Neural progenitor cell (in vitro differentiated cells): ENCODE data around the gene HIGD1C. TPM values are rescaled to one million over a fixed set of nuclear protein-coding genes. Genes with fewer than 3 reads are reported as not detected.

ENCODE experiments used
- DNase-seq: peaks from one replicate; pipeline ENCODE4 v3.0.0-alpha.2; 2016; ENCODE audit warnings: low spot score
- H2AFZ ChIP-seq: fragments of 200-600 bp; sonication (generic); replicated peaks from 2 replicates; pipeline ENCODE4 v1.6.1; 2016; ENCODE audit warnings: antibody characterized with exemption
- H3F3A ChIP-seq: fragments of 200-600 bp; sonication (generic); 2 replicates; pipeline ENCODE4 v1.6.1; 2016; ENCODE audit warnings: antibody characterized with exemption, low read depth
- H3K27ac ChIP-seq: fragments of 200-600 bp; sonication (generic); 2 replicates; pipeline ENCODE4 v1.5.1; 2016; ENCODE audit warnings: mild to moderate bottlenecking
- H3K27me3 ChIP-seq: fragments of 200-600 bp; sonication (generic); 2 replicates; pipeline ENCODE4 v1.6.1; 2016; ENCODE audit warnings: mild to moderate bottlenecking, moderate library complexity
- H3K36me3 ChIP-seq: fragments of 200-600 bp; sonication (generic); 2 replicates; pipeline ENCODE4 v1.5.1; 2016
- H3K4me1 ChIP-seq: fragments of 200-600 bp; sonication (generic); 2 replicates; pipeline ENCODE4 v1.6.1; 2016; ENCODE audit warnings: mixed run types
- H3K4me2 ChIP-seq: fragments of 200-600 bp; sonication (generic); 2 replicates; pipeline ENCODE4 v1.6.1; 2016
- H3K4me3 ChIP-seq: fragments of 200-600 bp; sonication (generic); 2 replicates; pipeline ENCODE4 v1.5.1; 2016
- H3K79me2 ChIP-seq: fragments of 200-600 bp; sonication (generic); 2 replicates; pipeline ENCODE4 v1.6.1; 2016; ENCODE audit warnings: low read depth
- H3K9ac ChIP-seq: fragments of 200-600 bp; sonication (generic); 2 replicates; pipeline ENCODE4 v1.6.1; 2016
- H3K9me3 ChIP-seq: fragments of 200-600 bp; sonication (generic); 2 replicates; pipeline ENCODE4 v1.5.1; 2016; ENCODE audit warnings: low read depth
- H4K20me1 ChIP-seq: fragments of 200-600 bp; sonication (generic); 2 replicates; pipeline ENCODE4 v1.6.1; 2016; ENCODE audit warnings: low read depth
- H3K27ac Mint-ChIP-seq: 3 replicates; pipeline ENCODE4 v1.8.0; 2021; ENCODE audit warnings: mixed read lengths
- H3K27me3 Mint-ChIP-seq: 2 replicates; pipeline ENCODE4 v1.8.0; 2022; ENCODE audit warnings: low read depth, mild to moderate bottlenecking, inconsistent platforms, moderate library complexity, mixed read lengths; ENCODE audit not compliant: insufficient read depth
- H3K36me3 Mint-ChIP-seq: 3 replicates; pipeline ENCODE4 v1.8.0; 2021; ENCODE audit warnings: mixed read lengths
- H3K4me1 Mint-ChIP-seq: 3 replicates; pipeline ENCODE4 v1.8.0; 2021; ENCODE audit warnings: mixed read lengths
- H3K4me3 Mint-ChIP-seq: 3 replicates; pipeline ENCODE4 v1.8.0; 2021; ENCODE audit warnings: mild to moderate bottlenecking, moderate library complexity, mixed read lengths
- H3K9me3 Mint-ChIP-seq: 3 replicates; pipeline ENCODE4 v1.8.0; 2020; ENCODE audit warnings: mixed read lengths
- EZH2 ChIP-seq: fragments of 200-600 bp; sonication (generic); IDR thresholded peaks from 2 replicates; pipeline ENCODE4 v1.6.1; 2017; ENCODE audit warnings: antibody characterized with exemption, mild to moderate bottlenecking, moderate library complexity
- EZH2phosphoT487 ChIP-seq: fragments of 200-600 bp; sonication (generic); IDR thresholded peaks from 2 replicates; pipeline ENCODE4 v1.6.1; 2017; ENCODE audit warnings: antibody characterized with exemption
- total RNA-seq: library from RNA; depleted of rRNA; stranded (reverse); fragments of >200 nt; gene quantifications from 2 replicates; pipeline ENCODE4 v1.2.3, GENCODE V29; 2015; ENCODE audit warnings: low replicate concordance
- TF ChIP-seq, protein P1 (sequence below): fragments of 200-600 bp; sonication (generic); IDR thresholded peaks from 2 replicates; pipeline ENCODE4 v1.5.1; 2017; ENCODE audit warnings: antibody characterized with exemption, mild to moderate bottlenecking

Gene HIGD1C
- total RNA-seq, 1 donor from 2014 or later = not detected

DNA sequence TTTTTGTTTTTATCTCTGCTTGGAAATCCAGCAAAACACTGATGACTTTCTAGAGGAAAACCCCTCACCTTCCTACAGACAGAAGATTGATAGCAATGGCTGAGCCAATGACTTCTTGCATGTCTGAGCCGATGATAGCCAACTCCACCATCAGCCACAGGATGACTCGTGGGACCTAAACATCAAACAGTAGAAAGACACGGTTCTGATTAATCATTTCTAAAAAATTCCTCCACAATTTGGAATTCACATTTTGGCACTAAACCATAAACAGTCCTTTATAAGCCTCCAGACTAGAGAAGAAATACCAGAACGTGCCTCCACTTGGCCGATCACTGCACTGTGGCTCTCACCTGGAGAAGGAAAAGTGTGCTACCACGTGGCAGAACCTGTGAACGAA lies 47.9 kb downstream of the HIGD1C start:
- Histone ChIP-seq H3K4me1 (no peaks in the 10 kb centered on the region), H4K20me1 (no peaks in the 10 kb centered on the region), H3K4me3 (no peak overlapping the region), H3K36me3 (no peaks in the 10 kb centered on the region), H3F3A (no peaks in the 10 kb centered on the region), H3K4me2 (no peak overlapping the region), H3K9ac (no peak overlapping the region), H2AFZ (no peak overlapping the region), H3K27me3 (no peaks in the 10 kb centered on the region), H3K9me3 (no peaks in the 10 kb centered on the region), H3K27ac (no peak overlapping the region), H3K79me2 (no peaks in the 10 kb centered on the region)
- Mint-ChIP-seq H3K9me3 (no peaks in the 10 kb centered on the region), H3K4me1 (no peaks in the 10 kb centered on the region), H3K27me3 (no peaks in the 10 kb centered on the region), H3K4me3 (no peak overlapping the region), H3K36me3 (peaks cover 28% of the 10 kb centered on the region), H3K27ac (no peak overlapping the region)
- no peak for DNase-seq
- TF ChIP-seq EZH2phosphoT487 (no peak), EZH2 (no peak)
- TF ChIP-seq, protein P1, sequence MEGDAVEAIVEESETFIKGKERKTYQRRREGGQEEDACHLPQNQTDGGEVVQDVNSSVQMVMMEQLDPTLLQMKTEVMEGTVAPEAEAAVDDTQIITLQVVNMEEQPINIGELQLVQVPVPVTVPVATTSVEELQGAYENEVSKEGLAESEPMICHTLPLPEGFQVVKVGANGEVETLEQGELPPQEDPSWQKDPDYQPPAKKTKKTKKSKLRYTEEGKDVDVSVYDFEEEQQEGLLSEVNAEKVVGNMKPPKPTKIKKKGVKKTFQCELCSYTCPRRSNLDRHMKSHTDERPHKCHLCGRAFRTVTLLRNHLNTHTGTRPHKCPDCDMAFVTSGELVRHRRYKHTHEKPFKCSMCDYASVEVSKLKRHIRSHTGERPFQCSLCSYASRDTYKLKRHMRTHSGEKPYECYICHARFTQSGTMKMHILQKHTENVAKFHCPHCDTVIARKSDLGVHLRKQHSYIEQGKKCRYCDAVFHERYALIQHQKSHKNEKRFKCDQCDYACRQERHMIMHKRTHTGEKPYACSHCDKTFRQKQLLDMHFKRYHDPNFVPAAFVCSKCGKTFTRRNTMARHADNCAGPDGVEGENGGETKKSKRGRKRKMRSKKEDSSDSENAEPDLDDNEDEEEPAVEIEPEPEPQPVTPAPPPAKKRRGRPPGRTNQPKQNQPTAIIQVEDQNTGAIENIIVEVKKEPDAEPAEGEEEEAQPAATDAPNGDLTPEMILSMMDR = no peak

- H3K9me3 Mint-ChIP-seq = no peaks in the 10 kb centered on the region
- Histone ChIP-seq H2AFZ (no peak overlapping the region), H3F3A (no peaks in the 10 kb centered on the region), H3K9me3 (no peaks in the 10 kb centered on the region), H3K4me2 (no peak overlapping the region), H4K20me1 (no peaks in the 10 kb centered on the region), H3K27me3 (no peaks in the 10 kb centered on the region), H3K36me3 (no peaks in the 10 kb centered on the region), H3K4me1 (no peaks in the 10 kb centered on the region), H3K27ac (no peak overlapping the region), H3K79me2 (no peaks in the 10 kb centered on the region), H3K9ac (no peak overlapping the region), H3K4me3 (no peak overlapping the region)
- no peaks in the 10 kb centered on the region for H3K4me1 Mint-ChIP-seq
- DNase-seq = no peak
- TF ChIP-seq, protein P1 = no peak
- no peak for TF ChIP-seq EZH2
- TF ChIP-seq EZH2phosphoT487 = no peak
- peaks cover 21% of the 10 kb centered on the region for H3K36me3 Mint-ChIP-seq
- H3K4me3 Mint-ChIP-seq = no peak overlapping the region
- no peaks in the 10 kb centered on the region for H3K27me3 Mint-ChIP-seq
- no peak overlapping the region for H3K27ac Mint-ChIP-seq
Measured at GRCh38 chr12:51001799-51002198, 49.5 kb downstream of the HIGD1C start.

- H3K9me3 ChIP-seq = no peaks in the 10 kb centered on the region
- Mint-ChIP-seq H3K36me3 (peaks cover 24% of the 10 kb centered on the region), H3K4me1 (peaks cover 3% of the 10 kb centered on the region), H3K27ac (no peak overlapping the region), H3K4me3 (no peak overlapping the region), H3K27me3 (no peaks in the 10 kb centered on the region), H3K9me3 (no peaks in the 10 kb centered on the region)
- no peak overlapping the region for H3K27ac ChIP-seq
- peaks cover 2% of the 10 kb centered on the region for H4K20me1 ChIP-seq
- H3K4me3 ChIP-seq = no peak overlapping the region
- peaks cover 19% of the 10 kb centered on the region for H3K79me2 ChIP-seq
- no peaks in the 10 kb centered on the region for H3K27me3 ChIP-seq
- no peak overlapping the region for H3K9ac ChIP-seq
- DNase-seq = no peak
- H3K4me2 ChIP-seq = no peak overlapping the region
- H3K36me3 ChIP-seq = no peaks in the 10 kb centered on the region
- no peak overlapping the region for H2AFZ ChIP-seq
- H3F3A ChIP-seq = no peaks in the 10 kb centered on the region
- H3K4me1 ChIP-seq = peaks cover 9% of the 10 kb centered on the region
- TF ChIP-seq EZH2phosphoT487 (no peak), EZH2 (no peak)
- TF ChIP-seq, protein P1 = no peak
Measured at GRCh38 chr12:51004504-51004903, 52.2 kb downstream of the HIGD1C start.
